Neural progenitor cell (in vitro differentiated cells): Measurements from ENCODE around the gene CSDE1. TPM values are rescaled to one million over a fixed set of nuclear protein-coding genes. Genes with fewer than 3 reads are reported as not detected.

Experiments
- DNase-seq: peaks from one replicate; pipeline ENCODE4 v3.0.0-alpha.2; 2016; ENCODE audit warnings: low spot score
- H2AFZ ChIP-seq: fragments of 200-600 bp; sonication (generic); replicated peaks from 2 replicates; pipeline ENCODE4 v1.6.1; 2016; ENCODE audit warnings: antibody characterized with exemption
- H3F3A ChIP-seq: fragments of 200-600 bp; sonication (generic); 2 replicates; pipeline ENCODE4 v1.6.1; 2016; ENCODE audit warnings: antibody characterized with exemption, low read depth
- H3K27ac ChIP-seq: fragments of 200-600 bp; sonication (generic); 2 replicates; pipeline ENCODE4 v1.5.1; 2016; ENCODE audit warnings: mild to moderate bottlenecking
- H3K27me3 ChIP-seq: fragments of 200-600 bp; sonication (generic); 2 replicates; pipeline ENCODE4 v1.6.1; 2016; ENCODE audit warnings: mild to moderate bottlenecking, moderate library complexity
- H3K36me3 ChIP-seq: fragments of 200-600 bp; sonication (generic); 2 replicates; pipeline ENCODE4 v1.5.1; 2016
- H3K4me1 ChIP-seq: fragments of 200-600 bp; sonication (generic); 2 replicates; pipeline ENCODE4 v1.6.1; 2016; ENCODE audit warnings: mixed run types
- H3K4me2 ChIP-seq: fragments of 200-600 bp; sonication (generic); 2 replicates; pipeline ENCODE4 v1.6.1; 2016
- H3K4me3 ChIP-seq: fragments of 200-600 bp; sonication (generic); 2 replicates; pipeline ENCODE4 v1.5.1; 2016
- H3K79me2 ChIP-seq: fragments of 200-600 bp; sonication (generic); 2 replicates; pipeline ENCODE4 v1.6.1; 2016; ENCODE audit warnings: low read depth
- H3K9ac ChIP-seq: fragments of 200-600 bp; sonication (generic); 2 replicates; pipeline ENCODE4 v1.6.1; 2016
- H3K9me3 ChIP-seq: fragments of 200-600 bp; sonication (generic); 2 replicates; pipeline ENCODE4 v1.5.1; 2016; ENCODE audit warnings: low read depth
- H4K20me1 ChIP-seq: fragments of 200-600 bp; sonication (generic); 2 replicates; pipeline ENCODE4 v1.6.1; 2016; ENCODE audit warnings: low read depth
- H3K27ac Mint-ChIP-seq: 3 replicates; pipeline ENCODE4 v1.8.0; 2021; ENCODE audit warnings: mixed read lengths
- H3K27me3 Mint-ChIP-seq: 2 replicates; pipeline ENCODE4 v1.8.0; 2022; ENCODE audit warnings: low read depth, mild to moderate bottlenecking, inconsistent platforms, moderate library complexity, mixed read lengths; ENCODE audit not compliant: insufficient read depth
- H3K36me3 Mint-ChIP-seq: 3 replicates; pipeline ENCODE4 v1.8.0; 2021; ENCODE audit warnings: mixed read lengths
- H3K4me1 Mint-ChIP-seq: 3 replicates; pipeline ENCODE4 v1.8.0; 2021; ENCODE audit warnings: mixed read lengths
- H3K4me3 Mint-ChIP-seq: 3 replicates; pipeline ENCODE4 v1.8.0; 2021; ENCODE audit warnings: mild to moderate bottlenecking, moderate library complexity, mixed read lengths
- H3K9me3 Mint-ChIP-seq: 3 replicates; pipeline ENCODE4 v1.8.0; 2020; ENCODE audit warnings: mixed read lengths
- EZH2 ChIP-seq: fragments of 200-600 bp; sonication (generic); IDR thresholded peaks from 2 replicates; pipeline ENCODE4 v1.6.1; 2017; ENCODE audit warnings: antibody characterized with exemption, mild to moderate bottlenecking, moderate library complexity
- EZH2phosphoT487 ChIP-seq: fragments of 200-600 bp; sonication (generic); IDR thresholded peaks from 2 replicates; pipeline ENCODE4 v1.6.1; 2017; ENCODE audit warnings: antibody characterized with exemption
- total RNA-seq: library from RNA; depleted of rRNA; stranded (reverse); fragments of >200 nt; gene quantifications from 2 replicates; pipeline ENCODE4 v1.2.3, GENCODE V29; 2015; ENCODE audit warnings: low replicate concordance
- TF ChIP-seq, protein P1 (sequence below): fragments of 200-600 bp; sonication (generic); IDR thresholded peaks from 2 replicates; pipeline ENCODE4 v1.5.1; 2017; ENCODE audit warnings: antibody characterized with exemption, mild to moderate bottlenecking

Gene CSDE1
- total RNA-seq, 1 donor from 2014 or later: 1,362 TPM

DNA sequence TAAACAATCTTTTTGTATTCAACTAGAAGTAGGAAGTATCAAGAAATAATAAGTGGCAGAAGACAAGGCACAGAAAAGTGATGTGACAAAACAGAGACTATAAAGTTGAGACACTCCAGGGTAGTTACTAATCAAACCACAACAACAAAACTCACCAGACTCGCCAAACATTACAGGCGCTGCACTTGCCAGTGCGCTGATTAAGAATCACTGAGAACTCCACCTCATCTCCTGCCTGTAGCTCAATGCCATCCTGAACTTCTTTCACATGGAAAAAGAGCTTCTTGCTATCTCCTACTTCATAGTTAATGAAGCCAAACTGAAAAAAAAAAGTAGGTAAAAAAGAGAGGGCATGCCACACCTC lies 38.4 kb downstream of the CSDE1 start:
- Histone ChIP-seq H3K9ac (no peak overlapping the region), H3K27ac (no peak overlapping the region)

DNA sequence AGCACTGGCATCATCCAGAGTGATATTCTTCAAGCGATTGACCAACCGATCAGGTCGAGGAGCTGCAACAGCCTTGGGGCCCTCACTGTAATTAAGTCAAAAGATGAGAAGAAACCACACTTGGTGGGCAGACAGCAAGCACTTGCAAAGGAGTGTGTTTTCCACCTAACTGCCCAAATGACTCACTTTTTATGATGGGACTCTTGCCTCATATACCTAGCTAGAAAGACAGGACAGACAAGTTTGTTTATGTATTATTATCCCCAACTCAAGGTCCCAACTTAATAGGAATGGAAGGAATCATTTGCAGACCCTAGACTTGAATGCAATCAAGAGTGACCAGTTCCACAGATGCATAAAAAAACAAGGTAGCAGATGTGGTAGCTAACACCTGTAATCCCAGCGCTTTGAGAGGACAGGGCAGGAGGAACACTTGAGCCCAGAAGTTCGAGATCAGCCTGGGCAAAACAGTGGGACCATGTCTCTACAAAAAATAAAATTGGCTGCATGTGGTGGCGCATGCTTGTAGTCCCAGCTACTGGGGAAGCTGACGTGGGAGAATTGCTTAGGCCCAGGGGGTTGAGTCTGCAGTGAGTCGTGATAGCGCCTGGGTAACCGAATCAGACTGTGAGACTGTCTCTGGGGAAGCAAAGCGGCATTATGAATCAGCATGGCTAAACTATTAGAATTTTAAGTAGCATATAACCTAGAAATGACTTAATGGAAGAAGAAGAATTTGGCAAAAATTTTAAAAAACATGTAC lies 38.9 kb downstream of the CSDE1 start:
- DNase-seq: no peak
- no peaks in the 10 kb centered on the region for H3K9me3 ChIP-seq
- Mint-ChIP-seq H3K9me3 (no peaks in the 10 kb centered on the region), H3K4me3 (no peak overlapping the region), H3K27ac (no peak overlapping the region), H3K36me3 (peaks cover 25% of the 10 kb centered on the region), H3K4me1 (peaks cover 11% of the 10 kb centered on the region), H3K27me3 (peaks cover 2% of the 10 kb centered on the region)
- TF ChIP-seq, protein P1, sequence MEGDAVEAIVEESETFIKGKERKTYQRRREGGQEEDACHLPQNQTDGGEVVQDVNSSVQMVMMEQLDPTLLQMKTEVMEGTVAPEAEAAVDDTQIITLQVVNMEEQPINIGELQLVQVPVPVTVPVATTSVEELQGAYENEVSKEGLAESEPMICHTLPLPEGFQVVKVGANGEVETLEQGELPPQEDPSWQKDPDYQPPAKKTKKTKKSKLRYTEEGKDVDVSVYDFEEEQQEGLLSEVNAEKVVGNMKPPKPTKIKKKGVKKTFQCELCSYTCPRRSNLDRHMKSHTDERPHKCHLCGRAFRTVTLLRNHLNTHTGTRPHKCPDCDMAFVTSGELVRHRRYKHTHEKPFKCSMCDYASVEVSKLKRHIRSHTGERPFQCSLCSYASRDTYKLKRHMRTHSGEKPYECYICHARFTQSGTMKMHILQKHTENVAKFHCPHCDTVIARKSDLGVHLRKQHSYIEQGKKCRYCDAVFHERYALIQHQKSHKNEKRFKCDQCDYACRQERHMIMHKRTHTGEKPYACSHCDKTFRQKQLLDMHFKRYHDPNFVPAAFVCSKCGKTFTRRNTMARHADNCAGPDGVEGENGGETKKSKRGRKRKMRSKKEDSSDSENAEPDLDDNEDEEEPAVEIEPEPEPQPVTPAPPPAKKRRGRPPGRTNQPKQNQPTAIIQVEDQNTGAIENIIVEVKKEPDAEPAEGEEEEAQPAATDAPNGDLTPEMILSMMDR: no peak
- no peak for TF ChIP-seq EZH2
- TF ChIP-seq EZH2phosphoT487: no peak
- no peak overlapping the region for H3K4me3 ChIP-seq
- H3K4me2 ChIP-seq: no peak overlapping the region
- H3K27me3 ChIP-seq: no peaks in the 10 kb centered on the region
- H2AFZ ChIP-seq: no peak overlapping the region
- no peak overlapping the region for H3K9ac ChIP-seq
- H3K36me3 ChIP-seq: peaks cover 25% of the 10 kb centered on the region
- peaks cover 31% of the 10 kb centered on the region for H3K79me2 ChIP-seq
- no peak overlapping the region for H3K27ac ChIP-seq
- H3F3A ChIP-seq: peaks cover 56% of the 10 kb centered on the region
- no peaks in the 10 kb centered on the region for H4K20me1 ChIP-seq
- peaks cover 15% of the 10 kb centered on the region for H3K4me1 ChIP-seq

More for the DNA sequence above, 38.4 kb downstream of the CSDE1 start:
- H3K27me3 Mint-ChIP-seq: peaks cover 2% of the 10 kb centered on the region
- H3K36me3 Mint-ChIP-seq: peaks cover 29% of the 10 kb centered on the region
- Histone ChIP-seq H3K4me2 (no peak overlapping the region), H4K20me1 (no peaks in the 10 kb centered on the region), H2AFZ (no peak overlapping the region), H3K4me3 (no peak overlapping the region), H3K4me1 (peaks cover 15% of the 10 kb centered on the region), H3F3A (peaks cover 56% of the 10 kb centered on the region), H3K36me3 (peaks cover 25% of the 10 kb centered on the region), H3K79me2 (peaks cover 25% of the 10 kb centered on the region), H3K27me3 (no peaks in the 10 kb centered on the region), H3K9me3 (no peaks in the 10 kb centered on the region)
- no peak overlapping the region for H3K27ac Mint-ChIP-seq
- H3K9me3 Mint-ChIP-seq: no peaks in the 10 kb centered on the region
- H3K4me3 Mint-ChIP-seq: no peak overlapping the region
- no peak for DNase-seq
- no peak for TF ChIP-seq EZH2
- no peak for TF ChIP-seq EZH2phosphoT487
- TF ChIP-seq, protein P1: no peak
- peaks cover 11% of the 10 kb centered on the region for H3K4me1 Mint-ChIP-seq

DNA sequence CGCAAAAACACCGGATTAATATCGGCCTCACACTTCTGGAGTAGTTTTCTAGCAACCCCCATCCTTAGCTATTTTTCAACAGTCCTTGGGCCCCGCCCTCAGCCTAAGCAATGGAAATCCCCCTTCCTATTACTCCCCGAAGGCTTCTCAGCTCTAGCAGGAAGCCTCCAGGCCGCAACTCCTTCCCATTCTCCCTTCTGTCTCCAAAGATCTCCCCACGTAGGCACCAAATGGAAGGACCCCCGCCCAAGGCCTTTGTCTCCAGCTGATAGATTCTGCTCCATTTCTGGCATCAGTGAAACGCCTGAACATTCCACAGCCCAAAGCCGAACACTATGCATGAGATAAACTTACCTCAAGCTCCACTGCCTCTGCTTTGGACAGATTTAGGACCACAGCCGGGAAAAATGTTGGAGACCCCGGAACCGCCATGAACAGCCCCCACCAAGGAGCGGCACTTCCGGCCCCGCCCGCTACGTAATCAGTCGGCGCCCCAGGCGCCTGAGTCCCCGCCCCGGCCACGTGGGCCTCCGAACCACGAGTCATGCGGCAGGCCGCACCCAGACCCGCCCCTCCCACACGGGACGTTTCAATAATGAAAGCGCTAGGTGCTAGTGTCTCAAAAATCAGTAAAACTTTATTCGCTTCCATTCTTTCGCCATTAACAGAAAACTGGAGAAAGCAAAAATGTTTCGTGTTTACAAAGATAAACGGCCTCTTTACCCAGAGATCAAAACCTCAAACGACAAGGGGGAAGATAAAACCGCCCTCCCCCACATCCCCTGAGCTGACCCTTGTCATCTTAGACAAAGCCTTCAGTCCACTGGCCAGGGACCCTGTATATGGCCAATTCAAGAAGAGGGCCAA lies 41.2 kb downstream of the CSDE1 start, which contains the start of gene NRAS:
Gene NRAS (minus strand): TSS at position 468 of the 867 bp plus-strand sequence. CDS start 611 bp downstream, outside the sequence.
- Histone ChIP-seq H4K20me1 (no peaks in the 10 kb centered on the region), H3K9ac (peak within 1 kb of the TSS; percentile 97), H3K27me3 (no peaks in the 10 kb centered on the region), H3K9me3 (no peaks in the 10 kb centered on the region), H3F3A (peaks cover 52% of the 10 kb centered on the region), H3K4me2 (peak within 1 kb of the TSS; percentile 98), H3K4me3 (peak within 1 kb of the TSS; percentile 98), H3K79me2 (peaks cover 46% of the 10 kb centered on the region), H2AFZ (peak within 1 kb of the TSS; percentile 66), H3K36me3 (peaks cover 21% of the 10 kb centered on the region), H3K27ac (peak within 1 kb of the TSS; percentile 81), H3K4me1 (peaks cover 15% of the 10 kb centered on the region)
- TF ChIP-seq EZH2 (no peak), EZH2phosphoT487 (no peak)
- peak; percentile 96 for DNase-seq
- peak within 1 kb of the TSS; percentile 95 for H3K4me3 Mint-ChIP-seq
- peaks cover 2% of the 10 kb centered on the region for H3K27me3 Mint-ChIP-seq
- peaks cover 11% of the 10 kb centered on the region for H3K4me1 Mint-ChIP-seq
- peak within 1 kb of the TSS; percentile 37 for H3K27ac Mint-ChIP-seq
- H3K9me3 Mint-ChIP-seq: no peaks in the 10 kb centered on the region
- peaks cover 20% of the 10 kb centered on the region for H3K36me3 Mint-ChIP-seq
